NCI-H2029 (cell line): ENCODE measurements around the gene MET.
"Not testable (repeated sequence)": the region's sequence is repeated elsewhere in the genome, so short reads cannot be mapped to it uniquely, and the experiment has no call there.

Experiments used
- DNase-seq: peaks from one replicate; lab custom pipeline; 2025; lab: John Stamatoyannopoulos, UW

MET gene

DNA sequence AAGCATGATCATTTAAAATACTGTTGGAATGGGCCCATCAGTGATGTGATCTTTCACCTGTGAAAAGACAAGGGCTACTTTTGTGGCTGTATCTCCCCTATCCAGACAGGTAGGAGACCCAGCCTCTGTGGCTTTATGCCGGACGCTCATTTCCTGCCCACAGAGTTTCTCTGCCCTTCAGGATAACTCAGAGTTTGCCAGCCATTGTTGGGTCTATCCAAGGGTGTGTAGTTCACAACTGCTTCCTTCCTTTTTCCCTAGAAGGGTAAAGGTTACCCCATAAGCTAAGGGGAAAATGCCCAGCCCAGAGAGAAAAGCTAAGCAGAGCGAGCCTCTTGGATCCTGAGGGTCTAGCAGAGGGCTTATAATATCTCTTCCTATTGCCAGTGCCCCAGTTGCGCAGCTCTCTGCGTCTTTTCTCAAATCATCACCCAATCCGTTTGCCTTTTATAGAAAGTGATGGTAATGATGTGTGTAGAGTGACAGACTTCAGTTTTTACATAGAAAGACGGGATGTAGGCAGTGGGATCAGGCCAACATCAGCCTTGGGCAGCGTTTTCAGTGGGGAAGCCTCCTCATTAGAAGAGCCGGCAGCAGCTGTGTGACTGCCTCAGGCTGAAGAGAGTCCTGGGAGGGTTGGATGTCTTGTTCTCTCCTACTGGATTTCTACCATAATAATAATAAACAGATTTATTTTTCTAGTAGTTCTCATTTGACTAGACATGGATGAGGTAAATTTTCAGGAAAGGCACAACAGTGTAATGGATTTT, 80.5 kb downstream of the MET start:
- DNase-seq, result no peak

DNA sequence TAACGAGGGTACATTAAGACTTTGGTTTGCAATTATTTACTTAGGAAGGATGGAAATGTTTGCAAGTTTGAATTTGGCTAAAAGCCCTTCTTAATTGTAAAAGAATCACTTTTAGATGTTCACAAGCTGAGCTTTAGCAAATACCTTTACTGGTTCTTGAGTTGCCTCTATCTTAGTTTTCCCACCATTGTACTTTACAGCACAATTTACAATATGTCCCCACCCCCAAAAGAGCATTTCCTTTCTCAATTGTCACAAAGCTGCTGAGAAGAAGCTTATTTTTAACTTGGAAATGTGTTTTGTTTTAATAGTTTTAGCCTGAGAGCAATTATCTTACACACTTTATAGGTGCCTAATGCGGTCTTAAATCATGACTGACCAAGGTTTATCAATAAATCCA, 81.1 kb downstream of the MET start:
- no peak for DNase-seq

GRCh38 chr7:116754186-116754585, 82.2 kb downstream of the MET start:
- DNase-seq, result no peak

DNA sequence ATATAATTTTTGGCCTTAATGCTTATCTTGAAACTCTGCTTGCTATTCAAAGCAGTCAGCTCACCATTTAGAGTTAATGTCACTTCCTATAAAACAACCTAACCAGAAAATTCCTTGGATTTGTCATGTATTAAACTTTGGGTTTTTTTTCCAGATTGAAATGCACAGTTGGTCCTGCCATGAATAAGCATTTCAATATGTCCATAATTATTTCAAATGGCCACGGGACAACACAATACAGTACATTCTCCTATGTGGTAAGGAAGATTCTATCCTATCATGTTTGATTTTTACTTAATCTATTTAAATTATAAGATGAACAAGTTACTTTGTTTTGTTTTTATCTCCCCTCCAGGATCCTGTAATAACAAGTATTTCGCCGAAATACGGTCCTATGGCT, 85.3 kb downstream of the MET start:
- no peak for DNase-seq

- not testable (repeated sequence) for DNase-seq
These were observed 87.6 kb downstream of the MET start for GRCh38 chr7:116759642-116760041.

DNA sequence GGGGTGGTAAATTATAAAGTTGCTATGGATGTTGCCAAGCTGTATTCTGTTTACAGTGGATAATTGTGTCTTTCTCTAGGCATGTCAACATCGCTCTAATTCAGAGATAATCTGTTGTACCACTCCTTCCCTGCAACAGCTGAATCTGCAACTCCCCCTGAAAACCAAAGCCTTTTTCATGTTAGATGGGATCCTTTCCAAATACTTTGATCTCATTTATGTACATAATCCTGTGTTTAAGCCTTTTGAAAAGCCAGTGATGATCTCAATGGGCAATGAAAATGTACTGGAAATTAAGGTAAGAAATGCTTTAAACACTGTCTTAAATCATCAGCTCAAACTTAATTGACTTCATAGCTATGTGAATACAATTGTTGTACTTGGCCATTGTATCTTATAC, 91.0 kb downstream of the MET start:
- no peak for DNase-seq

GRCh38 chr7:116763647-116764046, 91.7 kb downstream of the MET start:
- no peak for DNase-seq

DNA sequence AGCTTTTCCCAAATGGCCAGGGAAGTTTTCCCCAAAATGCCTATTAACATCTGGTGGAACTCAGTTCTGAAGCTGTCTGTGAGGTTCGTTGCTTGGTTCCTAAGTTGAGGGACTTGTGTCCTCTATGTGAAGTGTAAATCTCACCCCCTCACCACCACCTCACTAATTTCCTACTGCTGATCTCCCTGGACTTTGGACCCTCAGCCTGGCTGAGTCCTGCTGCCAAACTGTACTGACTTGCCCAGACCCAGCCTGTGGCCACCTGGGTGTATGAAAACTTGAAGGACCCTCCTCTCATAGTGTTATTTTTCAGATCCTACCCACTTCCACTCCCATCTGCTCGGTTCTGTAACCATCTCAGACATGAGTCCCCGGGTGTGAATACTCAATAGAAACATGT, 94.9 kb downstream of the MET start:
- no peak for DNase-seq

DNA sequence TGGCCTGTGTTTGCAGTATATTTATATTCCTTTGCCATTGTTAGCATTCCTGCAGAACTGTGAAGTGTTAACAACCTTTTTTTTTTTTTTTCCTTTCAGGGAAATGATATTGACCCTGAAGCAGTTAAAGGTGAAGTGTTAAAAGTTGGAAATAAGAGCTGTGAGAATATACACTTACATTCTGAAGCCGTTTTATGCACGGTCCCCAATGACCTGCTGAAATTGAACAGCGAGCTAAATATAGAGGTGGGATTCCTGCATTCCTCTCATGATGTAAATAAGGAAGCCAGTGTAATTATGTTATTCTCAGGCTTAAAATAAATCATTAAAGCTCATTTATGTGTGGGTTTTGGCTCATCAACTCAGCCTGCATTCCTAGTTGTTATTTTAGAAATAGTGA, 97.5 kb downstream of the MET start:
- DNase-seq, result no peak

DNA sequence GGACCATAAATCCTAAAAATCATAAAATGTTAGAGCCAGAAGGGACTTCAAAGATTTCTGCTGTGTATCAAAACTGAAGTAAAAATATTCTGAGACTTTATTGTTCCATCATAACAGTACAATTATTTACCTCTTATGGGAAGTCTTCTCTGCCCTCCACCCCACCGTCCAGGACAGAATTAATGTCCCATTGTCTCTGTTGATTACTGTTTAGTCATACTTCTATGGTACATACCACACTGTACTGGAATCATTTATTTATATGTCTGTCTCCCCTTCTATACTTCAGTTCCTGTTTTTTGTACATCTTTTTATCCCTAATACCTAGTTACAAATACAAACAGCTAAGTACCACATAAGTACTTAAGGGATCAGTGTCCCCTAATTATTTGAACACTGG, 98.9 kb downstream of the MET start:
- DNase-seq, result no peak

DNA sequence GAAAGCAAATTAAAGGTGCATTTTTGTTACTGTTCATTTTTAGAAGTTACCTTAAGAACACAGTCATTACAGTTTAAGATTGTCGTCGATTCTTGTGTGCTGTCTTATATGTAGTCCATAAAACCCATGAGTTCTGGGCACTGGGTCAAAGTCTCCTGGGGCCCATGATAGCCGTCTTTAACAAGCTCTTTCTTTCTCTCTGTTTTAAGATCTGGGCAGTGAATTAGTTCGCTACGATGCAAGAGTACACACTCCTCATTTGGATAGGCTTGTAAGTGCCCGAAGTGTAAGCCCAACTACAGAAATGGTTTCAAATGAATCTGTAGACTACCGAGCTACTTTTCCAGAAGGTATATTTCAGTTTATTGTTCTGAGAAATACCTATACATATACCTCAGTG, 99.6 kb downstream of the MET start:
- no peak for DNase-seq

DNA sequence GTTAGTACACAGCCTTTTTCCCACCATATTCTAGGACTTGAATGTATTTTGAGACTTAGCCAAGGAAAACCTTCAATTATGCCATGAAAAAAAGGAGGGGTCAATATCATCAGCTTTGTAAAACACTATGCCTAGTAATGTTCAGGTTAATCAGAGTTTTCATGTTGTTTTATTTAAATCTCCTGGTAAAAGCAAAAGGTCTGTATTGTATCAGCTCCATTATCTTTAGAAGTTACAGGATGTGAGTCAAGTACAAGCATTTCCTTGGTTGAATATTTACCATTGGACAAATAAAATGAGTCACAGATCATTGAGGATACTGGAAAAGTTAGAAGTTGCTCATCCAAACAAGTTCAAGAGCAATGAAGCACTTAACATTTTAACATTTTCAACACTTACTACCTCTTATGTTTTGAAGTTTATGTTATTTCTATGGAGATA, 100.4 kb downstream of the MET start:
- no peak for DNase-seq

- no peak for DNase-seq
These were observed 101.1 kb downstream of the MET start for GRCh38 chr7:116772926-116773749.

DNA sequence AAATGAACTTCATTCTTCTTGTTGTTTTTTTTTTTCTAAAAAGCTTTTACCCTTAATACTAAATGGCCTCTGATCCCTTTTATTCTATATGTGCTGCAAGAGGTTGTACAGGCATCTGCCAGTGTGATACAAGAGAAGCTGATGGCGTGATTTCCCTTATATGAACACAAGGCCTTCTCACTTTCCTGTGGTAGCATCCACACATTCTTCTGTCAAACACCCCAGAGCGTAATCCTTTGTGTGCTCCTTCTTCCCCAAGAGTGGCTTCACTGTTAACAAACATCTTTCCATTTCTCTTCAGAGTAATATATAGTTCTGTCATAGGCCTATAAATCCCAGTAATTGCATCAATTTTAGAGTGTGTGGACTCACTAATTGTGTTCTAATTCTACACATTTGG, 104.0 kb downstream of the MET start:
- no peak for DNase-seq

GRCh38 chr7:116776610-116777289, 104.8 kb downstream of the MET start:
- no peak for DNase-seq

- no peak for DNase-seq
These were observed 105.8 kb downstream of the MET start for GRCh38 chr7:116777651-116778281.

- no peak for DNase-seq
These were observed 107.2 kb downstream of the MET start for GRCh38 chr7:116779216-116779615.

GRCh38 chr7:116779931-116780330, 107.9 kb downstream of the MET start:
- DNase-seq, result no peak

DNA sequence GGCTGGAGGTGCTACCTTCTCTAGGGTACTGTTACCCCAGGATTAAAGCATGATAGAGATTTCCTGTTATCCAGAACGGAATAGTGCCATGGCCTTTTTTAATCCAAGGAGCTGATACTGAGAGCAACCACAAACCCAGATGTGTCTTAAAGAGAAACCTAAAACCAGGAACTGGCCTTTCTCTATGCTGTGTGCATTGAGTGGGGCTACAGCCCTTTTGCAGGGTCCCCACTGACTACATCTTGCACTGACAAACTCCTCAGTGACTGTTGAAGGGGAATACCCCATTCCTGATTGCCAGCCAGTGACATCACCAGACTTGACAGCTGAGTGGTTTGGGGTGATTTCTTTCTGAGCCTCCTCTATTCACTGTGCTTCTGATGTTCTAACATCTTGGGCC, 108.5 kb downstream of the MET start:
- no peak for DNase-seq

GRCh38 chr7:116780966-116781365, 109.0 kb downstream of the MET start:
- no peak for DNase-seq

- no peak for DNase-seq
These were observed 109.6 kb downstream of the MET start for GRCh38 chr7:116781584-116781983.

- DNase-seq, result no peak
These were observed 110.2 kb downstream of the MET start for GRCh38 chr7:116782177-116782711.
